ENCODE measurements around the gene CCDC141. TPM values are rescaled to one million over a fixed set of nuclear protein-coding genes. Genes with fewer than 3 reads are reported as not detected.
A peak's percentile ranks its signal among the peaks of the same experiment; 100 is the strongest.

CCDC141 gene
- total and polyA plus RNA-seq, 11 donors = 10.6 to 258 (median 137) TPM

DNA sequence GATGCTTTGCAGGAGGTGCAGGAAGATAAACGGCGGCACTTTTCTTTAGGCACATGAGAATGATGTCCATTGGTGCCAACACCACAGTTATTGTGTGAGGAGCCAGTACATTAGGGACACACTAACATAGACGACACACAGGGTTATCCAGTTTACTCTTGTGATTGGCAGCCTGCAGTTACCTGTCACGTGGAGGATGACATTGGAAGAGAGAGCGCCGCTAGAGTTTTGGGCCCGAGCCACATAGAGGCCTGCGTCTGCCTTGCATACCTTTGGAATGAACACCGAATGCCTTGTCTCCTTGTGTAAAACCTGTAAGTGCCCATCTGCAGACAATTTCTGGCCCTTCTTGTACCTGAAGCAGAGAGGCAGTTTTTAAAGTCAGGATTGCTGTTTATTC is 215.9 kb downstream of the CCDC141 start:
- Histone ChIP-seq H3K4me3 (no peak overlapping the region), H3K36me3 (peaks cover 0 to 15% (median 5%) of the 10 kb centered on the region in 9 donors), H3K27ac (peak overlapping the region in 8 of 12 donors; percentile 12 to 47 (median 33)), H3K4me1 (peaks cover 0 to 27% (median 15%) of the 10 kb centered on the region in 12 donors), H3K27me3 (no peaks in the 10 kb centered on the region), H3K9me3 (no peaks in the 10 kb centered on the region)
- DNase-seq (peak in 2 of 5 donors; percentile 21 to 59), ATAC-seq (peak; percentile 59 to 79 (median 69))
- TF ChIP-seq POLR2A (IDR thresholded peaks at IDR 0.05) = no peak
- TF ChIP-seq, protein P1, sequence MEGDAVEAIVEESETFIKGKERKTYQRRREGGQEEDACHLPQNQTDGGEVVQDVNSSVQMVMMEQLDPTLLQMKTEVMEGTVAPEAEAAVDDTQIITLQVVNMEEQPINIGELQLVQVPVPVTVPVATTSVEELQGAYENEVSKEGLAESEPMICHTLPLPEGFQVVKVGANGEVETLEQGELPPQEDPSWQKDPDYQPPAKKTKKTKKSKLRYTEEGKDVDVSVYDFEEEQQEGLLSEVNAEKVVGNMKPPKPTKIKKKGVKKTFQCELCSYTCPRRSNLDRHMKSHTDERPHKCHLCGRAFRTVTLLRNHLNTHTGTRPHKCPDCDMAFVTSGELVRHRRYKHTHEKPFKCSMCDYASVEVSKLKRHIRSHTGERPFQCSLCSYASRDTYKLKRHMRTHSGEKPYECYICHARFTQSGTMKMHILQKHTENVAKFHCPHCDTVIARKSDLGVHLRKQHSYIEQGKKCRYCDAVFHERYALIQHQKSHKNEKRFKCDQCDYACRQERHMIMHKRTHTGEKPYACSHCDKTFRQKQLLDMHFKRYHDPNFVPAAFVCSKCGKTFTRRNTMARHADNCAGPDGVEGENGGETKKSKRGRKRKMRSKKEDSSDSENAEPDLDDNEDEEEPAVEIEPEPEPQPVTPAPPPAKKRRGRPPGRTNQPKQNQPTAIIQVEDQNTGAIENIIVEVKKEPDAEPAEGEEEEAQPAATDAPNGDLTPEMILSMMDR (IDR thresholded peaks at IDR 0.05) = no peak
- intact Hi-C loops (cut with DNase I) = no loop called here
- 51 to 71% (median 57%) methylated on average over 9 of the region's 9 CpGs for WGBS, 4 donors

DNA sequence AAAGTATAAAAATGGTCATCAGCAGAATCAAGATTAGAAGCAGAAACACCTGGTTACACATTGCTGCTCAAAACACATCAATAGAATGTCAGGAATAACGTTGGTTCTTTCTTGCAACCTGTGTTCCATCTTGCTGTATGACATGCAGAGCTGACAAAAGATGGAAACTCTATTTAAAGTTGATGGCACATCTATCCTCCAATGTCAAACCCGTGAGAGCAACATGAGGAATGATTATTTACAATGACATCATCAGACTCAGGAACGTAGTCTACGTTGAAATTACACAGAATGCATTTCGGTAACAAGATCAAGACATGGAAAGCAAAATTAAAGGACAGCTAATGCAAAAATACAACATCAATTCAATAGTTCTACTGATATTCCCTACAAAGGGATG is 216.6 kb downstream of the CCDC141 start:
- H3K4me1 ChIP-seq = peaks cover 0 to 34% (median 19%) of the 10 kb centered on the region in 12 donors
- DNase-seq (no peak), ATAC-seq (no peak)
- no peak for TF ChIP-seq POLR2A (IDR thresholded peaks at IDR 0.05)
- TF ChIP-seq, protein P1 (IDR thresholded peaks at IDR 0.05) = no peak
- no peaks in the 10 kb centered on the region for H3K9me3 ChIP-seq
- intact Hi-C loops (cut with DNase I) = no loop called here
- peaks cover 0 to 15% (median 5%) of the 10 kb centered on the region in 9 donors for H3K36me3 ChIP-seq
- no peaks in the 10 kb centered on the region for H3K27me3 ChIP-seq
- no peak overlapping the region for H3K4me3 ChIP-seq
- peak overlapping the region in 4 of 12 donors; percentile 8 to 25 (median 20) for H3K27ac ChIP-seq
- WGBS, 4 donors = 63 to 72% (median 71%) methylated on average over 5 of the region's 5 CpGs

DNA sequence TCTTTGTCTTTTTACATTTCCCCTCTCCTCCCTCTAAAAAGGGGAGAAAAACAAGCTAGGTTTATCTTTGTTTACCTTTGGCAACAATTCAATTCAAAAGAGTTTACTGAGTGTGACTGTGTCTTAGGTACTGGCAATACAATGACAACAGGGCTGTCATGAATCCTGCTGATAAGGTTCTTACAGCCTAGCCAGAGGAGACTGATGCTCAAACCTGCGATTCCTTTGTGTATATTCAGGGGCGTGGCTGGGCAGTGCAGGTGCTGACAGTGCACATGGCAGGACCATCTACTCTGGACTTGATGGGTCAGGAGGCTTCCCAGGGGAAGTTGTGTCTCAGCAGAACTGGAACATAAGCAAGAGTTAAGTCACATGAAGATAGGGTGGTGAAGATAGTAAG is 219.5 kb downstream of the CCDC141 start:
- peak overlapping the region in 5 of 12 donors; percentile 1 to 58 (median 28) for H3K27ac ChIP-seq
- H3K4me1 ChIP-seq = peaks cover 0 to 41% (median 23%) of the 10 kb centered on the region in 12 donors
- DNase-seq = no peak
- peaks cover 0 to 19% (median 0%) of the 10 kb centered on the region in 9 donors for H3K36me3 ChIP-seq
- TF ChIP-seq, protein P1 (IDR thresholded peaks at IDR 0.05) = no peak
- TF ChIP-seq POLR2A (IDR thresholded peaks at IDR 0.05) = no peak
- 41 to 59% (median 53%) methylated on average over 2 of the region's 2 CpGs for WGBS, 4 donors
- intact Hi-C loops (cut with DNase I) = no loop called here
- H3K4me3 ChIP-seq = no peak overlapping the region
- peaks cover 0 to 11% (median 0%) of the 10 kb centered on the region in 12 donors for H3K9me3 ChIP-seq
- peak in 1 of 4 donors; percentile 31 for ATAC-seq
- no peaks in the 10 kb centered on the region for H3K27me3 ChIP-seq

DNA sequence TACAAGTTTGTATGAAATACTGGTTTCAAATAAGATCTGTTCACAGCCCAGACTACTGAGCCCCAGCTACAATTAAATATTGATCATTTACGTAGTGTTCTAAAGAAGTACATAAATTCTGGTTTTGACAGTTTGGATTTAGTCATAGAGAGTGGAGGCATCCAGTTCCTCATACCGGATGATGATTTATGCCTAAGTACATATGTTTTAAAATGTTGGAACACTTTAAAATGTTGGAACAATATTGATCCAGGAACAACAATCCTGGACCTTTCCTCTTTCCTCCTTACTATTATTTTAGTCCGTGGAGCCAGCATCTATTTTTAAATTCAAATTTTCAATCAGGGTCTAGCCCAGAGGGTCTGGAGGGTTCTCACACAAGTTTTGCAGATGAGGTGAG is 220.0 kb downstream of the CCDC141 start:
- intact Hi-C loops (cut with DNase I) = loop anchor here in 2 of 10 donors (5.0 kb wide), 2 partner anchors 32 to 62 kb away; no protein-coding TSS in a partner anchor
- peak overlapping the region in 8 of 12 donors; percentile 1 to 58 (median 10) for H3K27ac ChIP-seq
- peaks cover 0 to 11% (median 0%) of the 10 kb centered on the region in 12 donors for H3K9me3 ChIP-seq
- ATAC-seq (no peak), DNase-seq (no peak)
- 55 to 64% (median 62%) methylated on average over 3 of the region's 3 CpGs for WGBS, 4 donors
- H3K36me3 ChIP-seq = peaks cover 0 to 19% (median 0%) of the 10 kb centered on the region in 9 donors
- no peak for TF ChIP-seq POLR2A (IDR thresholded peaks at IDR 0.05)
- TF ChIP-seq, protein P1 (IDR thresholded peaks at IDR 0.05) = no peak
- no peak overlapping the region for H3K4me3 ChIP-seq
- no peaks in the 10 kb centered on the region for H3K27me3 ChIP-seq
- peaks cover 0 to 41% (median 25%) of the 10 kb centered on the region in 12 donors for H3K4me1 ChIP-seq
